Liver (tissue), 9 donors: ENCODE data around the gene BATF3. TPM values are rescaled to one million over a fixed set of nuclear protein-coding genes. Genes with fewer than 3 reads are reported as not detected.
A peak's percentile ranks its signal among the peaks of the same experiment; 100 is the strongest.

Experiments used
- DNase-seq: peaks from one replicate; pipeline ENCODE4 v3.0.0-alpha.2; 2017; ENCODE audit warnings: low spot score
- H3K27ac ChIP-seq, 2 donors: one replicate each; pipeline ENCODE4 v1.7.0; 2013; ENCODE audit warnings: inconsistent platforms in 2 of 2, low read length in 2 of 2, control low read depth in 1 of 2, low read depth in 1 of 2, mild to moderate bottlenecking in 1 of 2
- H3K27me3 ChIP-seq, 4 donors: one replicate each; pipeline versions ENCODE4 v1.6.1 to v1.7.0; 2013; ENCODE audit warnings: low read length in 3 of 4, inconsistent platforms in 1 of 4, mild to moderate bottlenecking in 1 of 4, moderate library complexity in 1 of 4; ENCODE audit not compliant: control insufficient read depth in 4 of 4, insufficient read depth in 4 of 4
- H3K36me3 ChIP-seq, 4 donors: one replicate each; pipeline versions ENCODE4 v1.6.1 to v1.7.0; 2013; ENCODE audit warnings: low read length in 3 of 4, mild to moderate bottlenecking in 3 of 4, low read depth in 1 of 4, moderate library complexity in 1 of 4; ENCODE audit not compliant: control insufficient read depth in 4 of 4, insufficient read depth in 3 of 4
- H3K4me1 ChIP-seq, 4 donors: one replicate each; pipeline versions ENCODE4 v1.6.1 to v1.7.0; 2013; ENCODE audit warnings: low read length in 3 of 4, mild to moderate bottlenecking in 3 of 4, moderate library complexity in 1 of 4; ENCODE audit not compliant: control insufficient read depth in 4 of 4, insufficient read depth in 4 of 4
- H3K4me3 ChIP-seq, 3 donors: one replicate each; pipeline versions ENCODE4 v1.6.1 to v1.7.0; 2013; ENCODE audit warnings: low read length in 3 of 3, control low read depth in 1 of 3, low read depth in 1 of 3, mild to moderate bottlenecking in 1 of 3
- H3K9ac ChIP-seq, 2 donors: one replicate each; pipeline ENCODE4 v1.7.0; 2013; ENCODE audit warnings: low read length in 2 of 2, mild to moderate bottlenecking in 2 of 2, moderate library complexity in 2 of 2, control low read depth in 1 of 2, low read depth in 1 of 2
- H3K9me3 ChIP-seq, 4 donors: one replicate each; pipeline versions ENCODE4 v1.6.1 to v1.7.0; 2013; ENCODE audit warnings: low read length in 3 of 4; ENCODE audit not compliant: control insufficient read depth in 4 of 4
- ATF3 ChIP-seq: IDR thresholded peaks from 2 replicates; pipeline ENCODE4 v1.6.1; 2016; ENCODE audit warnings: antibody characterized with exemption
- CTCF ChIP-seq: fragments of 150-350 bp; IDR thresholded peaks from 2 replicates; pipeline ENCODE4 v1.5.1; 2017; ENCODE audit warnings: improper control_type of control experiment, low read depth, low read length; ENCODE audit not compliant: missing input control
- EGR1 ChIP-seq, 2 donors: IDR thresholded peaks; 2 replicates each; pipeline ENCODE4 v1.6.1; 2016 to 2018; ENCODE audit warnings: antibody characterized with exemption in 2 of 2, low read depth in 2 of 2
- FOXA1 ChIP-seq: IDR thresholded peaks from 2 replicates; pipeline ENCODE4 v1.6.1; 2016; ENCODE audit warnings: antibody characterized with exemption
- FOXA2 ChIP-seq: IDR thresholded peaks from 2 replicates; pipeline ENCODE4 v1.6.1; 2016; ENCODE audit warnings: antibody characterized with exemption
- GABPA ChIP-seq, 2 donors: IDR thresholded peaks in 1 of 2; conservative IDR thresholded peaks in 1 of 2; 2 replicates each; pipeline ENCODE4 v1.6.1; 2016; ENCODE audit warnings: antibody characterized with exemption in 2 of 2, mild to moderate bottlenecking in 1 of 2, moderate library complexity in 1 of 2
- HNF4A ChIP-seq, 2 donors: conservative IDR thresholded peaks; 2 replicates each; pipeline ENCODE4 v1.6.1; 2016; ENCODE audit warnings: antibody characterized with exemption in 2 of 2, mild to moderate bottlenecking in 2 of 2
- HNF4G ChIP-seq: IDR thresholded peaks from 2 replicates; pipeline ENCODE4 v1.6.1; 2016; ENCODE audit warnings: antibody characterized with exemption
- JUND ChIP-seq, 2 donors: IDR thresholded peaks; 2 replicates each; pipeline ENCODE4 v1.6.1; 2016; ENCODE audit warnings: antibody characterized with exemption in 2 of 2
- NR2F2 ChIP-seq: IDR thresholded peaks from 2 replicates; pipeline ENCODE4 v1.6.1; 2016; ENCODE audit warnings: antibody characterized with exemption
- RAD21 ChIP-seq, 2 donors: IDR thresholded peaks; 2 replicates each; pipeline ENCODE4 v1.6.1; 2016; ENCODE audit warnings: antibody characterized with exemption in 2 of 2, mild to moderate bottlenecking in 2 of 2
- REST ChIP-seq: IDR thresholded peaks from 2 replicates; pipeline ENCODE4 v1.6.1; 2016; ENCODE audit warnings: antibody characterized with exemption, mild to moderate bottlenecking
- RXRA ChIP-seq, 2 donors: IDR thresholded peaks; 2 replicates each; pipeline ENCODE4 v1.6.1; 2017 to 2018; ENCODE audit warnings: antibody characterized with exemption in 2 of 2, mild to moderate bottlenecking in 1 of 2
- SP1 ChIP-seq: IDR thresholded peaks from 2 replicates; pipeline ENCODE4 v1.6.1; 2018; ENCODE audit warnings: antibody characterized with exemption, mild to moderate bottlenecking
- TAF1 ChIP-seq: conservative IDR thresholded peaks from 2 replicates; pipeline ENCODE4 v1.6.1; 2016; ENCODE audit warnings: antibody characterized with exemption, mild to moderate bottlenecking
- YY1 ChIP-seq: IDR thresholded peaks from 2 replicates; pipeline ENCODE4 v1.6.1; 2016; ENCODE audit warnings: antibody characterized with exemption, mild to moderate bottlenecking
- ZBTB33 ChIP-seq: IDR thresholded peaks from 2 replicates; pipeline ENCODE4 v1.6.1; 2016; ENCODE audit warnings: antibody characterized with exemption
- WGBS: extraction: QIAGEN DNeasy Blood & Tissue Kit; methylation state at CpG from one replicate; pipeline ENCODE4 v1.1.7; 2013; 5-methylcytosine and 5-hydroxymethylcytosine counted together
- polyA plus RNA-seq, 2 donors: library from polyadenylated mRNA; stranded (reverse) in 1 of 2; unstranded in 1 of 2; fragments of 200-250 nt in 1 of 2; fragments of >200 nt in 1 of 2; fragmentation: Nextera tagmentation in 1 of 2; extraction: Ambion mirVana in 1 of 2; gene quantifications; one replicate each; pipeline versions ENCODE4 v1.2.1 to v1.2.3, GENCODE V29; 2013 to 2015
- total RNA-seq, 2 donors: library from RNA; depleted of rRNA; stranded (reverse); fragments of >200 nt; gene quantifications; one replicate each; pipeline ENCODE4 v1.2.3, GENCODE V29; 2014
- donor health status: healthy.
- donor health status: healthy.
- donor health status: healthy.
- donor health status: healthy.
- donor health status: healthy.

Gene BATF3
- total and polyA plus RNA-seq, 4 donors = 0.65 to 1.0 (median 0.91) TPM

GRCh38 chr1:212718499-212718898, 18.9 kb upstream of the BATF3 start:
- H3K36me3 ChIP-seq = no peaks in the 10 kb centered on the region
- peaks cover 0 to 1% (median 0%) of the 10 kb centered on the region in 4 donors for H3K4me1 ChIP-seq
- H3K27me3 ChIP-seq = no peaks in the 10 kb centered on the region
- H3K9ac ChIP-seq = no peak overlapping the region
- no peak overlapping the region for H3K27ac ChIP-seq
- WGBS = 33% methylated on average over 4 of the region's 4 CpGs
- no peak for DNase-seq
- no peaks in the 10 kb centered on the region for H3K9me3 ChIP-seq
- TF ChIP-seq HNF4G (no peak), CTCF (peak; percentile 10), SP1 (no peak), FOXA2 (no peak), RAD21 (IDR thresholded peaks at IDR 0.05) (peak; percentile 46 to 57), FOXA1 (no peak)
- no peak overlapping the region for H3K4me3 ChIP-seq

GRCh38 chr1:212716161-212716560, 16.5 kb upstream of the BATF3 start:
- H3K27me3 ChIP-seq = no peaks in the 10 kb centered on the region
- no peaks in the 10 kb centered on the region for H3K36me3 ChIP-seq
- no peak overlapping the region for H3K27ac ChIP-seq
- H3K4me1 ChIP-seq = no peaks in the 10 kb centered on the region
- DNase-seq = no peak
- TF ChIP-seq REST = no peak
- TF ChIP-seq EGR1 (IDR thresholded peaks at IDR 0.05; ENCODE audit: low read depth in 2 of 2) = no peak
- TF ChIP-seq ATF3 = no peak
- TF ChIP-seq SP1 = no peak
- TF ChIP-seq FOXA2 = no peak
- TF ChIP-seq HNF4G = no peak
- TF ChIP-seq HNF4A (conservative IDR thresholded peaks at IDR 0.05) = no peak
- no peak for TF ChIP-seq NR2F2
- no peak for TF ChIP-seq ZBTB33
- TF ChIP-seq GABPA (IDR thresholded peaks at IDR 0.05 in 1 of 2, conservative IDR thresholded peaks at IDR 0.05 in 1 of 2) = no peak
- TF ChIP-seq RAD21 (IDR thresholded peaks at IDR 0.05) = no peak
- no peak for TF ChIP-seq TAF1
- TF ChIP-seq RXRA (IDR thresholded peaks at IDR 0.05) = no peak
- TF ChIP-seq JUND (IDR thresholded peaks at IDR 0.05) = no peak
- no peak for TF ChIP-seq YY1
- WGBS = 70% methylated on average over 1 of the region's 1 CpG
- no peak overlapping the region for H3K4me3 ChIP-seq
- H3K9ac ChIP-seq = no peak overlapping the region
- H3K9me3 ChIP-seq = no peaks in the 10 kb centered on the region
